Activated CD4-positive, alpha-beta T cell treated with anti-CD3 and anti-CD28 coated beads, Interleukin-2, amount 50 U/mL, for 48 hours (primary cell): ENCODE results near the gene PDZRN3.

Experiments
- DNase-seq, 2 experiments: peaks; one replicate each; pipeline ENCODE4 v3.0.0-alpha.2; 2020

The PDZRN3 gene

DNA sequence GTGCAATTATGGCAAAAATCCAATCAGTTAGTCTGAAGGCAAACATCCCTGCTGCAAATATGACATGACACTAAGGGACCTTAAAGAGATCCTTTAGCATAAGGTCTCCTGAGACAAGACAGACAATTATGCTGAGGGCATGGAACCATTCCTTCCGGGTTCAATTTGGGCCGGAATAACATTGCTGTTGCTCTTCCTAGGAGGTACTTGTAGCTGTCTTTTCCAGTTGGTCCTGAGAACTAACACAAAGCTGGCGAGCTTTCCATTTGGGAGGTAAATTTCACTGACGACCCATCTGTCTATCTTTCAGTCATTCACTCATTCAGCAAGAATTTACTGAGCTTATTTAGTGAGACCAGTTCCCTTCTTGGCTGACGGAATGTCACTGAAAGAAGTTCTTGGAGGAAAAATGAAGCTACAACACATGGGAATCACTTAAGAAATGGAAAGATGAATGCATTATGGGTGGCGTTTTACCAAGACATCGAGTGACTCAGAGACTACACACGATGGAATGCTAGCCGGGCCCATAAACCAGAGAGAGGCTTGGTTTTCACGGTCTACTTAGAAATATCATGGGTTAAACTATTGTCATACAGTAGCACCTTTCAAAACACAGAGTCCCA is 215.5 kb downstream of the PDZRN3 start:
- DNase-seq, result no peak

DNA sequence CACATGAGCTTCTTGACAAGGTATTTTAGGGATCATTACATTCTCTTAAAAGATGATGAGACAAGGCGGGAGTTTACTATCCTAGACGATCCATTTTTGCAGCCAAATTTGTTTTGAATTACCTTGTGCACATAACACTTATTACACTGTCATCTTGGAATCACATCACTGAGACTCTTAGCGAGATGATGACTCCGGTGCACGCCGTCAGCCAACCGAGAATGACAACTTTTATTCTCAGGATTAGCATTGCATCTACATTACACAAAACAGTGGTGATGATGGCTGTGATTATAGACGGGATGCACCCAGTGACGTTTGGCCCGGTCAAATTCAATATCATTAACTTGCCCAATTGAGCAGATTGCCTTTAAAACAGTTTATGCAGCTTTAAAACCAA is 216.1 kb downstream of the PDZRN3 start:
- DNase-seq, result no peak

DNA sequence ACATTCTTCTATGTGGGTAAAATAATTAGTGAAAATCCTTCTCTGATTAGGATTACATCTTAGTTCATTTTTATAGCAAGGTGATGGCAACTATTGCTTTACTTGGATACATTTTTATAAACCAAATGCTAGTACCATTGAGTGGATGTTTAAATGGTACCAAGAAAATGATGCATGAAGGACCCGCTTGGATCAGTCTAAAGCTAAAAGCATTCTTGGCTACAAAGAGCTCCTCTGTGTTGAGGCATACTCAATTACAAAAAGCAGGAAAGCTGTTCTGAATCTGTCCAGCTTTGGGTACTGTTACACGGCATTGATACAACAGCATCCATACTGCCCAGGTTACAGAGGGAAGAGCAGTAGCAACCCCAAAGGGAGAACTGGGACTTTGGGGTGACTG is 217.2 kb downstream of the PDZRN3 start:
- no peak for DNase-seq

DNA sequence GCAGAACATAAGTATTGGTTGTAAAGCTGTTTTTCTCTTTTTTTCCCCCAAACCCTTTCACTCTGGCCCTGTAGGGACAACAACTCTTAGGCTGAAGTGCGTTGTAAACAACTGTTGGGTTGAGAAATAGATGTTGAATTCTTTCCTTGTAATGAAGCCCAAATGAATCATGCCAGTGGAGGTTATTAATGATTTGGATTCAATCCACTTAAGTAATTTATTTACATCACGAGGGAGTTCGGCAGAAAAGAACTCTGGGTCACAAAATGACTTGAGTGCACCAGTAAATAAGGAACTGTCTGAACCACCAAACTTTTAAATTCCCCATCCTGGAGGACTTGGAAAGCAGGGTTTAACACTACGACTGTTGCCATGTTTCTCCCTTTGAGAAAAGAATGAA is 218.9 kb downstream of the PDZRN3 start:
- no peak for DNase-seq

DNA sequence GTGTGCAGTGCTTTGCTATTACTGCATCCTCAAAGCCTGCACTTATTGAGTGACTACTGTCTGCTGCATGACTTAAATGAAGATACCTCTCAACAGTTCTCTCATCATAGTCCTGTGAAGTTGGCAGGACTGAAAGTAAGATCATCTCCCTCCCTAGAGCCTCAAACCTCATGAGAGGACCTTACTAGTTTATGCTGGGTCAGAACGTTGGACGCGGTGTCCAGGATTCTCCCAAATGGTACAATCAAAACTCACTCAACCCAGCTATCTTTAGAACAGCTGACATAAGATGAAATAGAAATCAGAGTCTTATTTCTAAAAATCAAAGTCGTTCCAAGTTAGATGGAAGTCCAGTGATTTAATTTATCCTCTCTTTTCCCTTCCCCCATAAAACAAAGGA is 219.7 kb downstream of the PDZRN3 start:
- DNase-seq, result no peak

DNA sequence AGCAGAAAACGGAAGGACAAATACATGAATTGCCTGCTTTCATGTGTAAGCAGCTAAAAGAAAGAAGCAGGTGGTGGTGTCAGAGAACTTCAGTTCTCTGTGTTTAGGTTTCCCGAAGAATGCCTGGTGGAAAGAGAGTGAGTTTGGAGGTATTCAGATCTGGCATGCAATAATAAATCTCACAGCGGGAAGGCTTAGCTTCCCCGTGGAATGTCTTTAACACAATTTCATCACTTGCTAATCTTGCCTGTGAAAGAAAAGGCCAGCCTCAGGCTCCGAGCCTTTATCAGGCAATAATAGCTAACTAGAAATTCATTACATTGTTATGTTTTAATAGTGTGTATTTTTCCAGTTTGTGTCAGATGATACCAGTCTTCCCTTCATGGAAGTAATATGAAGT is 220.3 kb downstream of the PDZRN3 start:
- no peak for DNase-seq

DNA sequence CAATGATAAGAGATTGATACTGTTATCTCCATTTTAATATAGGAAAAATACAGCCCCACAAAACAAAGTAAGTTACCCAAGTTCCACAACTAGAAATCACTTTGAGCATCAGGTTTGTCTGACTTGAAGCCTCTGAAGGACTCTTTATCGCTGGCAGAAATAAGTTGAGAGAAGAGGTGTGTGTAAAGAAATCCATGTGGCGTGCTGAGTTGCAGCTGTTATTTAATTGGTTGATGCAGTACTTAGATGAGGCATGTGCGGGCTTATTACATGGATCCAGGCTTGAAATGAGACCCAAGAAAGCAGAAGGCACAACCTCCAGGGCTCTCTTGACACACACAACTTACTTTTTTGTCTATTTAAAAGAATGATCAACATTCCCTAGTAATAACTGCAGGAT is 221.3 kb downstream of the PDZRN3 start:
- DNase-seq, result no peak

DNA sequence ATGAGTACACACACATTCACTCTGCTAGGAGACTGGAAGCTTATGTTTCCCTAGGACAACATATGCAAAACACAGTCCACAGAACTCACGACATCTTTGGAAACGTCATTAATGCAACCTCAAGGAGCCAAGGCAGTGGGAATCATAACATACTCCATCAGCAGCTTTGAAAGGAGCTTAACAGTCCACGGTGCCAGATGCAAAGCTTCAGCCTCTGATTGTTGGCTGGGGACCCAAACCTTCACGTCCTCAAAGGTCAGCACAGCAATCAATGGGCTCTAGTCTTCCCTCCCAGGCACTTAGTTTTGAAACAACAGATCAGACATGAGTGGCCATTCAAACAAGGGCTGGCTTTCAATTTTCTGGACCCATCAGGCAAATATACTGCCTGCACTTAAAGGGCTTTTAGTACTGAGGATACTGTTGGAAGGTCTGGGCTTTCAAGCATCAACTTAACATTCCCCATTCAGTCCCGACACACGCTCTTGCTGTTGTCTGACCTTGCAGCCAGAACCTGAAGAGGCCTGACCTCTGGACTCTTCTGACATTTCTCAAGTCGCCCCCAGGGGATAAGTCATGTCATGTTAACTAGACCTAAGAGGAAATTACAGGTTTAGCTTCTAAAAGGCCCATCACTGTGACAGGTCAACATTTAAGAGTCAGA is 223.0 kb downstream of the PDZRN3 start:
- no peak for DNase-seq

DNA sequence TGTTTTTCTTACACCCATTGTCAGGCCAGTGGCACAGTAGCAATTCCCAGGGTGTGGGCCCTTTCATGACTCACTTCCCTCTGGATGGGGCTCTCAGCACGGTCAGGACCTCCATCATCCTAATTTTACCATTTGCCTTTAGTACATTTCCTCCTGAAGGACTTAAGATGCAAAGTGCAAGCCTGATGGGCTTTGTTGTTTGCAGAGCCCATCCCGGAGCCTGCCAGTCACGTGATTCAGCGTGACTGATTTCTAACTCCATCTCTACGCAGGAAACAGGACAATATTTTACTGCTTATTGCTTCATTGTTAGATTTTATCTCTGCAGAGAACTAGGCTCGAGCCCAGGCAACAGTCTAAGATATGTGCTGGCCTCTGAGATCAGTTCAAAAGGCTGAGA is 223.7 kb downstream of the PDZRN3 start:
- DNase-seq, result no peak

DNA sequence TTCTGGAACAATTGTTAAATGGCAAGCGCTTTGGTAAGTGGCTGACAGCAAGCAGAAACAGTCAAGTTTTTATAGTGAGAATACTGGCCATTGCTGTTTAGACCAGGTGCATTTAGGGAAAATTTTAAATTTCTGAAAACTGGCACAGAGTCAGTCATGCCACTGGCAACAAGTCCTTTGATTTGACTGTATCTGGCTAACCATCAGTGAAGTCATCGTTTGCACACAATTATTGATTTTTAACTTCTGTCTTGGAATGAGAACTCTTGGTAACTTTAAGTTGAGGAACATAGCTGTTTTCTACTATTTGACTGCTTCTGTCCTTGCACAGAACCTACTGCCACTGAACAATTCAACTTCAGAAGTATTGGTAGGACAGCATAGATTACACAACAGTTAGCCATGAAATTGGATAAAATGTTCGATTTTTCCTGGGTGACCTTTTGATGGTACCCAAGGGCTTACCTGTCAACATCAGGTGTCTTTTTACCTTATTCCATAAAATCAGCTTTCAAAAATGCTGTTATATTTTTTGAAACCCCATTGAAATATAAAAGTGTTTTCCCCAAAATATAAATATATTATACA is 225.0 kb downstream of the PDZRN3 start:
- no peak for DNase-seq

DNA sequence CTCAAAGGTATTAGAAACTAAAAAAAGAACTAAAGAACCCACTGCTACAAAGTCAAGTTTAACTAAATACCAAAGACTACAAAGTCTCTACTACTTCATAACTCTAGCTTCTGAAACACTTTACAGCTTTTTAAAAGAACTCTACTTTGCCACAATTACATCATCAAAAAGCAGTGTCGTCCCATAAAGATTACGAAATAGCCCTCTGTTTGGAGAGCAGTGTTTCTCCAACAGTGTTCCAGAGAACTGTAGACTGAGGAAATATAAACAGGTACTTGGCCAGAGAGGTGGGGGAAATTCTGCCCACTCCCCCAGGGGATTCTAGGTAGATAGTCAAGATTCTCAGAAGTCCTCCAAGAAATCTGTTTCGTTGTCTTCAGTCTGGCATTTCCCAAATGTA is 225.6 kb downstream of the PDZRN3 start:
- DNase-seq, result no peak

DNA sequence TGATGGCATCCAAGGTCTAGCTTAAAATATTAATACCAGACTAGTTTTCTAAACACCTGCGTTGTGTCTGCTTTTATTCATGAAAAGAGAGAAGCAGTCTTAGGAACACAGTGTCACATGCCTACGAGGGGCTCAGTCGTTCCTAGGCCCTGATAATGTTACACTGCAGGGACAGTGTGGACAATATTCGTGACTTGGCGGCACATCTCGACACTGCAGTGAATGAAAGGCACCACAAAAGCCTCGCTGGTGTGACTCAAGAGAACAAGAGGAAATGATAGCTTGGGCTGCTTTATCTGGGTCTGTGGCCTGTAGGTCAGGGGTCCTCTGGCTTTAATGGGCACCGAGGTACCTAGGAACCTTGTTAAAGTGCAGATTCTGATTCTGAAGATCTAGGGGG is 226.7 kb downstream of the PDZRN3 start:
- no peak for DNase-seq

DNA sequence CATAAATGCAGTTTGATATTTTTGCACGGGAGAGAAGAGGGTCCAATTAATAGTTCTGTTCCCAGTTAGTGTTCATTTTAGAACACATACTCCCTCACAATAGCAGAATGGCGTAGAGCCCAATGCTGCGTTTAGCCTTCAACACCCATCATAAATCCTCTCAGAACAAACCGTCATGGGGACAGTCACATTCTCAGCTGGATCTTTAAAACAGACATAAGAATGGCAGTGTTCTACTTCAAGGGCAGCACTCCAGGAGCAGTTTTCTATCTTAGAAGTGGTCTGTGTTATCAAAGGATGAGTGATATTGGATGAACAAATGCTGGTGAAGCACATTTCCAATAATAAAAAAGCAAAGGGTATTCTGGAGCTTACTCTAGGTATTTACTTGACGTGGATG is 230.5 kb downstream of the PDZRN3 start:
- DNase-seq, result no peak

DNA sequence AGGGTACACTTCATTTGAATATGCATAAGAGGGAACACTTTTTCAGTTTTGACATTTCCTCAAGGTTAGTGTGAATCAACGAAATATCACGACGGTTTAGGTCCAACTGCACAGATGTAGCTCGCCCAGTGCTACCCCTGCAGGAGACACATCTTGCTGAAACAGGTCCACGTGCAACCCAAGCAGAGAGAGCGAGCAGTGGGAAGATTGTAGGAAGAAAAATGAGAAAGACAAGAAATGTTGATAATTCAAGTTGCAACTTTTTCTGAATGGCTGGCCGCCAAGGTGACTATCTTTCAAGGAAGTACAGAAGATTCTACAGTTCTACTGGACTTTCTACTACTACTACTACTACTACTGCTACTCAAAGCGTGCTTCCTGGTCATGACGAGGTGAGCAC is 231.7 kb downstream of the PDZRN3 start:
- DNase-seq, result no peak

DNA sequence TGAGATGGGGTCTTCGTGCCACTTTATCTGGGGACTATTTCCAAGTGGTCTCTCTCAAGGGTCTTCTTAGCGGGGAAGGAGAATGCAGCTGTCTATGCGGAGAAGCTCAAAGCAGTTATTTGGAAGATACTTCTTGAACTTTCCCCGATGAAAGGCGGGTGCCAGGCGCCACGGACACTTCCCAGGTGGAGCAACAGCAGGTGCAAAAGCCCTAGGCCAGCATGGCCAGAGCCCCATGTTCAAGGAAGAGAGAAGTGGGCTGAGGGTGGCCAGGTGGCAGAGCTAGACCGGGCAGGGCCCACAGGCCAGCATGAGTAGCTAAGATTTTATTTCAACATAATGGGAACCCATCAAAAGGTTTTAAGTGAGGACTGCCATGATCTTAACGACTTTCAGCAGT is 232.8 kb downstream of the PDZRN3 start:
- no peak for DNase-seq

DNA sequence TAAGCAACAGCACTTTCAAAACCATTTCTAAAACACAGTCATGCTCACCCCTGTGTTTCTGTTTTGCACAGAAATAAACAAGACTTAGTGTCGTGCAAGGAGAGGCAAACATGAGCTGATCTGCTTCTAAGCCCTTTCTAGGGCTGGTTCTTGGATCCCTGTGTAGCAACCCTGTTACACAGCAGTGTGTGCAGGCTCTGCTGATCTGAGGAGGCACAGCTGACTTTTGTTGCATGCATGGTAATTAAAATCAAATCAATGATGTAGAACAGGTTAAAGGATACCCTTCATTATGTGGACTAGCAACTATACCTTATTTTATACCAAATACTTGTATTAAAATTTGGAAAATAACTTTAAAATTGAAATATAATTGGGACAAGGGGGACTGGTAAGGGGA is 234.8 kb downstream of the PDZRN3 start:
- DNase-seq, result no peak

DNA sequence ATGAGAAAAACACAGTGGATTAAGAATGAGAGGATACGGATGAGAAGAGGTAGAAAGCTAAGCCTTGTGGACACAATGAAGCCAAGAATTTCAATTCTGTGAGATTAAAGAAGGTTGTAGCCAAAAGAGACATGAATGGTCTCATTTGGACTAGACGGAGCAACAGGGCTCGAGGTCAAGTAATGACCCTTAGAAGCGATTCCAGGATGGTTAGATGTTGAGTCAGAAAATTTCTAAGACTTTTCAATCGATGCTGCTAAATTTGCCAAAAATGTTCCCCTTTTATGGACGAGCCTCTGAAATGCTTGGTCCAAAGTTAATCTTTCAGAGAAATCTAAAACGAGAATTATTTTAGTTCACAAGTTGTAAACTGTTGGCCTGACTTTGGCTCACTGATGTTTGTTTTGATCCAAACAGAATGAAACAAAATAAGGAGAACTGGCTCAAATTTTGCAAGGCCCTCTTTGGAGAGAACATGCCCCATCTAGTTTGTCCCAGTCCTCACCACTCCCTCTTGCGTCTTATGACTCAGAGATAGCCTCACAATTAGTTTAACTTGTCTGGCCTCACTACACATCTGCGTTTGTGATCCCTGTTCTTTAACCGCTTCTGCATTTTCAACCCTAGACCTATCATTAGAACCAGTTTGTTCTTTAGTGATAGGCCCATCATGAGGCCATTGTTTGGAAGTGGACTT is 235.5 kb downstream of the PDZRN3 start:
- no peak for DNase-seq

DNA sequence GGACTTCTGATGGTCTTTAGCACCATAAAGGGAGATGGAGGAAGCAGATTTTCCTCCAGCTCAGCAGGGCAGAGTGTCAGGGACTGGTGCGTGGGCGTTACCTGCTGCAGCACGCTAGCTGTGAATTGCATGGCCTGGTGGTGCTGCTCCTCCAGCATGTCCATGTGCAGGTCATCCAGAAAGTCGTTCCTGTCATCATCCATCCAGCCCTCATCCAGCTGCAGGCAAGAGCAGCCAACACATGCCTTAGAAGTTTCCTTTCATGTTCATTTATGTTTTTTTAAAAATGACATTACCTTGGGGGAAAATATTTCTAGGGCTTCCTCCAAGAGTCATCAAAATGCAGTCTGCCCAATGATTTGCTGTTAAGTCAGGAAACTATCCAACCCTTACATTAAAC is 239.2 kb downstream of the PDZRN3 start:
- DNase-seq, result no peak

DNA sequence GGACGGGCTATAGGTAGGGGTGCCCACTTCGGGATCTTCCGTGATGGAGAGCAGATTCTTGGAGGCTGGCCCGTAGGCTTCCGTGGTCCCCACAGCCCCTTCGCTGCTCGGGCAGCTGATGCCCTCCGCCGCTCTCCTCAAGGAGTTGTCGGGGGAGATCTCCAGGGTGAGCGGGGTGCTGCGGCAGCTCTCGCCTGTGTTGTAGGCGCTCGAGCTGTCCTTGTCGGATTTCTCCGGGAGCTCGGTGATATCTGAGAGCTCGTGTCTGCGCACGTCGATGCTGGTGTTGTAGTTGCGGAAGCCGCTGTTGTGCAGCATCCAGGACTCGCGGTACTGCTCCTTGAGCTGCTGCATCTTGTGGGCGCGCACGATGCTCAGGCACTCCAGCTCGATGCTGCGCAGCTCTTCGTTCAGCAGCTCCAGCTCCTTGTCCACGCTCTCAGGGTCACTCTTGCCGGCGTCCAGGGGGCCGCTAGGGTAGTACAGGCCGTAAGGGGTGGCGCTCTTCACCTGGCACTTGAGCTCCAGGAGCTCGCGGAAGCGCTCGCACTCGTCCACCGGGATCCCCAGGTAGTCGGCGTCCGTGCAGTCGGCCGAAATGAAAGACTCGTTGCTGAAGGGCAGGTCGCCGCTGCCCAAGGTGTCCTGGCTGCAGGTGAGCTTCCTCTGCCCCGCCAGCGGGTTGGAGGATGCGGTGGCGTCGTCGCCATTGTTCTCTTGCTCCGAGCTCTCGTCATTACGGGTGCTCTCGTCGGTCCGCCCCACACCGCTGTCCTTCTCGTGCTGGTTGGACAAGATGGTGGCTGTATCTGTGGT is 240.4 kb downstream of the PDZRN3 start:
- no peak for DNase-seq

DNA sequence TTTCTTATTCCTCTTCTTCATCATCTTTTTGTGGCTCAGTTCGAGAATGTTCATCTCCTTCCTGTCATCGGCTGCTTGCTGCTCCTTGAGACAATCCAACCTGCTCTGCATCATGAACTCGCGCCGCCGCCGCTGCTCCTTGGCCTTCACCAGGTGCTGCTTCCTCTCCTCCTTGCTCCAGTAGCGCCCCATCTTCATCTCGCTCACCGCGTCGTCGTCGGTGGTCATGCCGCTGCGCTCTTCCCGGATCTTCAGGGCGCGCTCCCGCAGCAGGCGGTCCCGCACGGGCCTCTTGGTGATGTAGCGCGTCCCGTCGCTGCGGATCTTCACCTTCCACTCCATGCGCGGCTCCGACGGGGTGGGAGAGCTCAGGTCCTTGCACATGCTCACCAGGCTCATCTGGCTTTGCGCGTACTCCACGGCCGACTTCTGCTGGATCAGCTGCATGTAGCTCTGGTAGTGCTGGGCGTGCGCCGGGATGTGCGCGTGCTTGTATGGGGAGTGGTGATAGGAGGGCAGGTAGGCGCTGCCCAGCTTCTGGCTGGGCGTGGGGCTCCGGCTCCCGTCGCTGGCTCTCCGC is 241.2 kb downstream of the PDZRN3 start:
- DNase-seq, result no peak

DNA sequence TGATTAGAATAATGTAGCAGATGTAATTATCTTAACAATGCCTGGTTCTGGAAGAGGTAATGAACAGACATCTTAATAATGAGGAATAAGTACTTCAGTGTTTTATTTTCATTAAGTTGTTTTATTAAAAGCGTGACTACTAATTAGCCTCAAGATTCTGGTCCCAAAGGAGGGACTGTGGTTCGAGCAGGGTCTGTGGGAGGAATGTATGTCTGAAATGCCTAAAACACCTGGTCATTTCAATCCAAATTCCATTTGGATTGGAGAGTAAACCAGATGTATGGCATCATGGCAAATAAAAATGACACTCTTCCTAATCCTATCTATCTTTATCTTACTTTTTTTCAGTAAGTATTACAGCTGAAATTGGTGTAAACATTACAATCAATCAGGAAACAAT is 243.2 kb downstream of the PDZRN3 start:
- no peak for DNase-seq

DNA sequence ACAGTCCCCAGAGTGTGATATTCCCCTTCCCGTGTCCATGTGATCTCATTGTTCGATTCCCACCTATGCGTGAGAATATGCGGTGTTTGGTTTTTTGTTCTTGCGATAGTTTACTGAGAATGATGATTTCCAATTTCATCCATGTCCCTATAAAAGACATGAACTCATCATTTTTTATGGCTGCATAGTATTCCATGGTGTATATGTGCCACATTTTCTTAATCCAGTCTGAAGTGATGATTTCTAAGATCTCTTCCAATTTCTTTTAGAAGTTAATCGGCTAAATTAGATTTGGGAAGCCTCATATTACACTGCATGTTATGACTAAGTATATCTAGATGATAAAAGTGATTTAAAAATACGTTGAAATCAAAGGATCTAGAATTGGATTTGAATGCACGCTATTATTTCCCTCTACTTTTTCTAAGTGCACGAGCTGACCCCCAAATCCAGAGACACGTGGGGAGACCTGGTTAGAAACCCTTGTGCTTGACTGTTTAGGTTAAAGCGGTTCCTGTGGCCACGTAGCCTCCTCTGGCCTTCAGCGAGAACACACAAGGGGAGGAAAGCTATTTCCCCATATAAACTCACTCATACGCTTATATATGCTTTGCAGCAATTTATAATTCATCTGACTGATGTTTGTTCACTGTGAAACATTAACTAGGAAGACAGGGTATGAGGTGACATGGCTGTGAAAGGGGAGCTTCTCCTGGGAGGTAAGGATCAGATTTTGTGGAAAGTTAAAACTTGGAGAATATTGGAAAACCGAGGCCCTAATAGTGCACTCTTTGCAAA is 243.8 kb downstream of the PDZRN3 start:
- no peak for DNase-seq
